GM12801 (cell line): ENCODE results near the gene KCNG4.

Experiments used
- CTCF ChIP-seq: IDR thresholded peaks from one replicate; pipeline ENCODE4 v1.5.1; 2011; ENCODE audit warnings: control low read depth; ENCODE audit not compliant: insufficient read length; ENCODE audit errors: extremely low read depth

KCNG4 gene

GRCh38 chr16:84271866-84272265 lies 32.1 kb upstream of the KCNG4 start:
- TF ChIP-seq CTCF = no peak

GRCh38 chr16:84271037-84271436 lies 31.2 kb upstream of the KCNG4 start:
- TF ChIP-seq CTCF = no peak

DNA sequence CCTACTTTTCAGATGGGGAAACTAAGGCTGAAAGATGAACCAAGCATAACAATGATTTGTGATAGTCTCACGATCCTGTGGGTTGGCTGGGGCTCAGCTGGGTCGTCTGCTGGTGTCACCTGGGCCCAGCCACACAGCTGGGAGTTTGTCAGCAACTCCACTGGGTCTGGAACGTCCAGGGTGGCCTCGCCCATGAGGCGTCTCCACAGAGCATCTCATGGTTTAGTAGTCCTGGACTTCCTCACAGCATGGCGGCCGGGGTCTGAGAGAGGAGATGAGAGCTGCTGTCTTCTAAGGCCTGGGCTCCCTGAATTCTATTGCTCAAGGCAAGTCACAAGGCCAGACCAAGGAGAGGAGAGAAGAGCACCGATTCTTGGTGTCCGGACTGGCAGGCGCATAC lies 30.7 kb upstream of the KCNG4 start:
- TF ChIP-seq CTCF = no peak

DNA sequence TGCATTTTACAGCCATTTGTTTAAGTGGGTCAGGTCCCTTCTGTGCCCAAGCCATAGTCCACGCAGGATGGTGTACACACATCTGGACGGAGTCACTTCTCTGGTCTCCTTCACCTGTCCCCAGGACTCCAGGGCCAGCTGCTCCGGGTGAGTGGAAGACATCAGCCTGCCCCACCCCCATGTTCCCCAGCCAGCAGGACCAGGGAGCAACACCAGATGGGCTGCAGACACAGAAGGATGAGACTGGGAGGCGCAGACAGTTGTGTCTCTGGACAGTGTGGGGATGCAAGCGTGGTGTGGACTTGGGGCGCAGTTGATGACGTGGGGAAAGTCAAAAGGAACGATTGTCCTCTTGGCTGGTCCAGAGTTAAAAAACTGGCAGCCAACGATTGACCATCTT lies 30.3 kb upstream of the KCNG4 start:
- TF ChIP-seq CTCF = no peak

DNA sequence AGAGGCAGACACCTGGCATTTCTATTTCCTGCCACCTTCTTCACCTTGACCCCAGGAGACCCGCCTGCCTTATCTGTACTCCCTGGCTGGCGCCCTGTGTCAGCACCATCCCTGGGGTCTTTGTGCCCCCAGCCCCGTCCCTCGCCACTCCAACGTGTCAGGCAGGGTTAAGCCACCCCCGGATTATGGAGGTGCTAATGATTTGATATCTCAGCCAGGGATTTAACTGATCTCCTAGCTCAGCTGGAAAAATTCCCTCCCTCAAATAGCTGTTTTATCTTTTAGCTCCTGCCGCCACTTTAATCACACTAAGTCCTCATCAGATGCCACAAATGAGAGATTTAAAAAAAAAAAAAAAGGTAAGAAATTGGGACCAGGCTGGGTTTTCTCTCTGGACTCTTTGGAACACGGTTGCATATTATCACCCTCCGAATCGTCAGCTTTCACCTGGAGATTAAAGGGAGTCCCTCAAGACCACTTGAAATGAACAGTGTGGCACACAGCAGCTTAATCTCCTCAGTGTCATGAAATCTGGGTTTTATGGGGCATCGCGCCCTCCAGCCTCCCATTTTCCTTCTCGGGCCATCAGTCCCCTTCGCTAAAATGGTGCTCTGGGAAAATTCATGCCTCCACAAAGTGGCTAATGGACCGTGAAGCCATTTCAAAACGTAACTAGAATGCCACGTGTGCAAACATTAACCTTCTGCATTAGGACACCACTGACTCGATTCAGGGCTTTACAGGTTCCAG lies 28.7 kb upstream of the KCNG4 start:
- no peak for TF ChIP-seq CTCF

DNA sequence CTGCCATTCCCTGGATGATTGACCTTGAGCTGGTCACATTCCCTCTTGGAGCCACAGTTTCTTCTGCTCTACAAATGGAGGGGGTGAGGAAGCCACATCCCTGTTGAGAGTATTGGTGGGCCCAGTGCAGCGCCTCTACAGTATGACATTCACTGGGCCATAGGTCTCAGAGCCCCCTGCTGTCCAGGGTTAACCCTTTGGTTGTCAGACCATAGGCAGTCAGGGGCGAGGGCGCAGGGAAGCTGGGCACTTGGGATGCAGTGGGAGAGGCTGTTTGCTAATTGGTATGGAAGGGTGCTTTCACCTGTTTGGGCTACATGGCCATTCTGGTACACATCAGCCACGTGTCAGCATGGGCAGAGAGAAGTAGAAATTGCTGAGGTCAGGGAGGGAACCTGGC lies 27.6 kb upstream of the KCNG4 start:
- no peak for TF ChIP-seq CTCF

DNA sequence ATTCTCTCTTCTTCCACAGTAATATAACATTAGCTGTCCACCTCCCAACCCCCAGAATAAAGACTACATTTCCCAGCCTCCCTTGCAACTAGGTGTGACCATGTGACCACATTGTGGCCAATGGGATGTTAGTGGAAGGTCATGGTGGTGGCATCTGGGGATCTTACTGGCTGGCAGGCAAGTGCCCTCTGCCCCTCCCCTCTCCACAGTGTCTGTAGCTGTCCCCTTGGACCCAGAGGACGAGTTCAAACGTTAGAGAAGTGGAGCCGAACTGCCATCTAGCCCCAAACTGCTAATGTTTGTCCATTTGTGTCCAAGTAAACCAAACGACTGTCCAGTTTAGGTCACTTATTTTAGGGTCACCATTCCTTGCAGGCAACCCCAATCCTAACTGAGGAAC lies 26.6 kb upstream of the KCNG4 start:
- no peak for TF ChIP-seq CTCF
